ENCODE measurements around the gene PLPPR4. TPM values are rescaled to one million over a fixed set of nuclear protein-coding genes. Genes with fewer than 3 reads are reported as not detected.

PLPPR4 gene
- total RNA-seq, 1 experiment from 2014 or later = 0.42 TPM

DNA sequence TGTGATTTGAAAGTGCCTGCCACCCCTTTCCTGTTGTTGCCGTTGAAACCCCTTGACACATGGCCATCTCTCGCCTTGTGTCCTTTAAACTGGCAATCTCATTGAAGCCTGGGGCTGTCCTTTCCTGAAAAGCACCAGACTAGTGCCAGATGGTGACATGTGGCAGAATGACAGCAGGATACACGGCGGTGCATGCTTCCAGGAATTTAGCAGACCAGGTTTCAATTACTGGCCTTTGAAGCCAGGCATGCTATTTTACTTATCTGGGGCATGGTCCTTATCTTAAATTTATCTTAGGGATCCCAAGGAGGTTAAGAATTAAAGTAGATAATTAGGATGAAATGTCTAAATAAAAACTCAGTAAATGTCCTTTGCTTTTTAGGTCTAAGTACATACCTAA is 15.2 kb downstream of the PLPPR4 start (continued):
- TF ChIP-seq, protein P1, sequence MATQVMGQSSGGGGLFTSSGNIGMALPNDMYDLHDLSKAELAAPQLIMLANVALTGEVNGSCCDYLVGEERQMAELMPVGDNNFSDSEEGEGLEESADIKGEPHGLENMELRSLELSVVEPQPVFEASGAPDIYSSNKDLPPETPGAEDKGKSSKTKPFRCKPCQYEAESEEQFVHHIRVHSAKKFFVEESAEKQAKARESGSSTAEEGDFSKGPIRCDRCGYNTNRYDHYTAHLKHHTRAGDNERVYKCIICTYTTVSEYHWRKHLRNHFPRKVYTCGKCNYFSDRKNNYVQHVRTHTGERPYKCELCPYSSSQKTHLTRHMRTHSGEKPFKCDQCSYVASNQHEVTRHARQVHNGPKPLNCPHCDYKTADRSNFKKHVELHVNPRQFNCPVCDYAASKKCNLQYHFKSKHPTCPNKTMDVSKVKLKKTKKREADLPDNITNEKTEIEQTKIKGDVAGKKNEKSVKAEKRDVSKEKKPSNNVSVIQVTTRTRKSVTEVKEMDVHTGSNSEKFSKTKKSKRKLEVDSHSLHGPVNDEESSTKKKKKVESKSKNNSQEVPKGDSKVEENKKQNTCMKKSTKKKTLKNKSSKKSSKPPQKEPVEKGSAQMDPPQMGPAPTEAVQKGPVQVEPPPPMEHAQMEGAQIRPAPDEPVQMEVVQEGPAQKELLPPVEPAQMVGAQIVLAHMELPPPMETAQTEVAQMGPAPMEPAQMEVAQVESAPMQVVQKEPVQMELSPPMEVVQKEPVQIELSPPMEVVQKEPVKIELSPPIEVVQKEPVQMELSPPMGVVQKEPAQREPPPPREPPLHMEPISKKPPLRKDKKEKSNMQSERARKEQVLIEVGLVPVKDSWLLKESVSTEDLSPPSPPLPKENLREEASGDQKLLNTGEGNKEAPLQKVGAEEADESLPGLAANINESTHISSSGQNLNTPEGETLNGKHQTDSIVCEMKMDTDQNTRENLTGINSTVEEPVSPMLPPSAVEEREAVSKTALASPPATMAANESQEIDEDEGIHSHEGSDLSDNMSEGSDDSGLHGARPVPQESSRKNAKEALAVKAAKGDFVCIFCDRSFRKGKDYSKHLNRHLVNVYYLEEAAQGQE (IDR thresholded peaks at IDR 0.05; ENCODE audit: low read depth) = no peak
- TF ChIP-seq JUND (IDR thresholded peaks at IDR 0.05) = no peak
- TF ChIP-seq SP1 (IDR thresholded peaks at IDR 0.05; ENCODE audit: low read depth) = no peak
- TF ChIP-seq TCF7L2 (IDR thresholded peaks at IDR 0.05; ENCODE audit: borderline replicate concordance, extremely low read depth, insufficient read depth, insufficient read length) = no peak
- TF ChIP-seq EZH2 (IDR thresholded peaks at IDR 0.05) = no peak
- TF ChIP-seq POLR2A (IDR thresholded peaks at IDR 0.05; ENCODE audit: borderline replicate concordance, extremely low read depth, insufficient read depth, insufficient read length) = no peak
- TF ChIP-seq SRF (IDR thresholded peaks at IDR 0.05; ENCODE audit: low read depth) = no peak

DNA sequence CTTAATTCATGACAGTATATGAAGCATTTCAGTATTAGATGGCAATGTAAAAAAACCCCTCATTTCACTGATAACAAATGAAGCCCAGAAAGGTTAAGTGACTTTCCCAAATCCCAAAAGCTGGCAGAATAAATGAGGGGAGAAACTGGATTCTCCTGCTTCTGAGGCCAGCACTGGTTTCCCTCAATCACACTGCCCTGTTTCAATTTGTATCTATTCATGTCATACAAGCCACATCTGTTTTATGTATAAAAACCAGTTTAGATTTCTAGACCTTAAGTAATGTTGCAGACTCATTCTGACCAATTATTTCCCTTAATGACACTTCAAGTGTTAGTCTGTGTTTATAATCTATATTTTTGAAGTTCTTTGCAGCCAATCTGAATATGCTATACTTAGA is 16.8 kb downstream of the PLPPR4 start:
- ChIA-PET RAD21 (ENCODE audit: low non-redundant PET in 1 of 2, low total read pairs in 2 of 2, uncharacterized antibody in 2 of 2, unreplicated experiment in 2 of 2) (no interaction called here), CTCF (no interaction called here), POLR2A (no interaction called here)
- Histone ChIP-seq H2AFZ (ENCODE audit: low read depth, low read length, poor library complexity, severe bottlenecking) (no peak overlapping the region), H4K20me1 (ENCODE audit: insufficient read depth) (no peaks in the 10 kb centered on the region), H3K4me3 (replicated peaks in 1 of 2; ENCODE audit: low read depth in 1 of 2, low read length in 2 of 2) (no peak overlapping the region), H3K9me3 (ENCODE audit: control insufficient read depth in 1 of 2, insufficient read depth in 1 of 2, low read depth in 1 of 2, low read length in 2 of 2) (no peaks in the 10 kb centered on the region), H3K9ac (ENCODE audit: low read length) (no peak overlapping the region), H3K4me1 (ENCODE audit: control insufficient read depth in 1 of 2, insufficient read depth in 2 of 2, low read length in 2 of 2) (no peaks in the 10 kb centered on the region), H3K4me2 (ENCODE audit: low read length) (no peak overlapping the region), H3K27me3 (ENCODE audit: insufficient read depth, low read length) (no peaks in the 10 kb centered on the region), H3K9me2 (ENCODE audit: insufficient read depth) (no peaks in the 10 kb centered on the region), H3K36me3 (ENCODE audit: control insufficient read depth in 1 of 2, insufficient read depth in 2 of 2, low read length in 2 of 2) (no peaks in the 10 kb centered on the region), H3K79me2 (ENCODE audit: insufficient read depth, low read length) (no peaks in the 10 kb centered on the region), H3K27ac (ENCODE audit: low read depth, low read length) (no peak overlapping the region)
- ATAC-seq (no peak), DNase-seq (ENCODE audit: low read depth, low spot score) (no peak)
- BruUV-seq (replicated peaks) = no TSS peak
- intact Hi-C loops (cut with micrococcal nuclease) = no loop called here
- TF ChIP-seq CBX3 (IDR thresholded peaks at IDR 0.05; ENCODE audit: low read depth) (no peak), SIN3A (IDR thresholded peaks at IDR 0.05; ENCODE audit: low read depth) (no peak), RAD21 (IDR thresholded peaks at IDR 0.05; ENCODE audit: low read depth) (no peak), EZH2 (IDR thresholded peaks at IDR 0.05) (no peak), POLR2AphosphoS5 (IDR thresholded peaks at IDR 0.05; ENCODE audit: low read depth, low read length) (no peak), EGR1 (IDR thresholded peaks at IDR 0.05; ENCODE audit: low read depth) (no peak), SRF (IDR thresholded peaks at IDR 0.05; ENCODE audit: low read depth) (no peak), ELF1 (IDR thresholded peaks at IDR 0.05; ENCODE audit: borderline replicate concordance, low read depth) (no peak), ZFX (IDR thresholded peaks at IDR 0.05) (no peak), EZH2phosphoT487 (IDR thresholded peaks at IDR 0.05; ENCODE audit: borderline replicate concordance) (no peak), ZNF274 (IDR thresholded peaks at IDR 0.05; ENCODE audit: low read depth, low read length) (no peak), CEBPB (IDR thresholded peaks at IDR 0.05; ENCODE audit: low read depth) (no peak), JUND (IDR thresholded peaks at IDR 0.05) (no peak)
- TF ChIP-seq, protein P2, sequence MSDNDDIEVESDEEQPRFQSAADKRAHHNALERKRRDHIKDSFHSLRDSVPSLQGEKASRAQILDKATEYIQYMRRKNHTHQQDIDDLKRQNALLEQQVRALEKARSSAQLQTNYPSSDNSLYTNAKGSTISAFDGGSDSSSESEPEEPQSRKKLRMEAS (IDR thresholded peaks at IDR 0.05) = no peak
- TF ChIP-seq, protein P3, sequence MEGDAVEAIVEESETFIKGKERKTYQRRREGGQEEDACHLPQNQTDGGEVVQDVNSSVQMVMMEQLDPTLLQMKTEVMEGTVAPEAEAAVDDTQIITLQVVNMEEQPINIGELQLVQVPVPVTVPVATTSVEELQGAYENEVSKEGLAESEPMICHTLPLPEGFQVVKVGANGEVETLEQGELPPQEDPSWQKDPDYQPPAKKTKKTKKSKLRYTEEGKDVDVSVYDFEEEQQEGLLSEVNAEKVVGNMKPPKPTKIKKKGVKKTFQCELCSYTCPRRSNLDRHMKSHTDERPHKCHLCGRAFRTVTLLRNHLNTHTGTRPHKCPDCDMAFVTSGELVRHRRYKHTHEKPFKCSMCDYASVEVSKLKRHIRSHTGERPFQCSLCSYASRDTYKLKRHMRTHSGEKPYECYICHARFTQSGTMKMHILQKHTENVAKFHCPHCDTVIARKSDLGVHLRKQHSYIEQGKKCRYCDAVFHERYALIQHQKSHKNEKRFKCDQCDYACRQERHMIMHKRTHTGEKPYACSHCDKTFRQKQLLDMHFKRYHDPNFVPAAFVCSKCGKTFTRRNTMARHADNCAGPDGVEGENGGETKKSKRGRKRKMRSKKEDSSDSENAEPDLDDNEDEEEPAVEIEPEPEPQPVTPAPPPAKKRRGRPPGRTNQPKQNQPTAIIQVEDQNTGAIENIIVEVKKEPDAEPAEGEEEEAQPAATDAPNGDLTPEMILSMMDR (IDR thresholded peaks at IDR 0.05 in 2 of 3, conservative IDR thresholded peaks at IDR 0.05 in 1 of 3; ENCODE audit: borderline replicate concordance in 1 of 3, insufficient read depth in 1 of 3, low read depth in 2 of 3, low read length in 2 of 3) = no peak
- TF ChIP-seq, protein P1 (IDR thresholded peaks at IDR 0.05; ENCODE audit: low read depth) = no peak

Data from HCT116 (cell line).